ENCODE results near the gene CXCR3. TPM values are rescaled to one million over a fixed set of nuclear protein-coding genes. Genes with fewer than 3 reads are reported as not detected.

Gene CXCR3
- total RNA-seq, 5 donors from 2014 or later (not counting 1 experiment from before 2014, with no cell fraction given): 12.5 to 41.5 (median 17.6) TPM

DNA sequence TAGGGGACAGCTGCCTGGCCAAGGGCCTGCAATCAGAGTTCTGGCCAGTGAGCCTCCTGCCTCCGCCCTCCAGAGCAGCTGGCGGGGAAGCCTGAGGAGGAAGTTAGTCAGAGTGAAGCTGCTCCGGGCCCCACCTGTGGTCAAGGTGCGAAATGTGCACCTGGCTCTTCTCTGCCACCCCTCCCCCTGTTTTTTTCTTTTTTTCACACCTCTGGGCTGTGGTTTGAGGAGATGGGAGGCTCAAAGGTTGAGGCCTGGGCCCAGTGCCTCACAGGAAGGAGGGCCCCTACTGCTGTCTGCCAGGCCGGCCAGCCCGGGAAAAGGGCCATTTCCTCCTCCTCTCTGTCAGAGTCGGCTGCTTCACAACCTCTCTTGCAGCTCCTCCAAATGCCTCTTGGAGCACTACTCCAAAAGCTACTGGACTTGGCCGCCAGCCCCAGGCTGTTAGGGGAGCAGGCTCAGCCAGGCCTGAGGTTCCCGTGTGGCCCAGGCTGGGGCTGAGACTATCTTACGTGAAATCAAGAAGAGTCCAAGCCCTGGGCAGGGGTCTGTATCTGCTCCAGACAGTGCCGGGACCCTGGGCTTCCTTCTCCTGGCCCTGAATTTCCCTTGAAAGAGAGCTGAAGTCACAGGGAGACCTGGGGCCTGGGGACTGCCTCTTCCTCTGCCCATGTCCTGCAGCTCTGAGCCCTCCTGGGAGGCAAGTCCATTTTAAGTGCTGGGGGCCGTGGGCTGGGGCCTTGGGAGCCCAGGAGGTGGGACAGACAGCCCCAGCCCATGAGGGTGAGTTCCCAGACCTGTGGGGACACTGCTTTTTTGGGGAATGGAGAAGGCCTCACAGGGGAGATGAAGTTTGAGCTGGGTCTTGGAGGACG is 4.5 kb upstream of the CXCR3 start:
- H3K27ac ChIP-seq (ENCODE audit: low read length): peak overlapping the region; percentile 92
- H3K27ac Mint-ChIP-seq: peak overlapping the region; percentile 91 to 95
- peaks cover 3 to 78% of the 10 kb centered on the region in 2 experiments for H3K4me1 ChIP-seq (ENCODE audit: control insufficient read depth in 1 of 2, extremely low read depth in 1 of 2, insufficient read depth in 2 of 2, low read length in 2 of 2)
- peak overlapping the region in 1 of 2 donors; percentile 26 for H3K4me3 ChIP-seq (ENCODE audit: control insufficient read depth in 1 of 2, extremely low read depth in 1 of 2, low read length in 1 of 2)
- H3K27me3 Mint-ChIP-seq: no peaks in the 10 kb centered on the region
- no peaks in the 10 kb centered on the region for H3K27me3 ChIP-seq (replicated peaks in 1 of 2; ENCODE audit: control insufficient read depth in 2 of 2, extremely low read depth in 1 of 2, insufficient read depth in 2 of 2, low read length in 1 of 2)
- H3K36me3 Mint-ChIP-seq: no peaks in the 10 kb centered on the region
- POLR2A ChIA-PET: interaction anchor here in 1 of 2 donors (0.6 kb wide), 1 partner anchor 114 kb away, joined by 3 read pairs; no protein-coding TSS in a partner anchor
- peak; percentile 66 to 73 (median 71) for ATAC-seq (replicated peaks in 1 of 4)
- WGBS (ENCODE audit: insufficient coverage): 27% methylated on average over 6 of the region's 13 CpGs
- peaks cover 62 to 66% (median 63%) of the 10 kb centered on the region in 3 donors for H3K4me1 Mint-ChIP-seq
- DNase-seq: peak; percentile 40 to 80 (median 59)
- peak overlapping the region; percentile 34 to 74 (median 62) for H3K4me3 Mint-ChIP-seq
- CTCF ChIA-PET: interaction anchor here in 1 of 2 donors (0.5 to 1.7 kb wide), 6 partner anchors 11 to 522 kb away, joined by 3 to 5 read pairs (median 3); no protein-coding TSS in a partner anchor
- H3K9me3 Mint-ChIP-seq: no peaks in the 10 kb centered on the region
- no peaks in the 10 kb centered on the region for H3K36me3 ChIP-seq (ENCODE audit: control insufficient read depth in 2 of 2, extremely low read depth in 1 of 2, insufficient read depth in 1 of 2, low read length in 1 of 2)
- no peaks in the 10 kb centered on the region for H3K9me3 ChIP-seq

DNA sequence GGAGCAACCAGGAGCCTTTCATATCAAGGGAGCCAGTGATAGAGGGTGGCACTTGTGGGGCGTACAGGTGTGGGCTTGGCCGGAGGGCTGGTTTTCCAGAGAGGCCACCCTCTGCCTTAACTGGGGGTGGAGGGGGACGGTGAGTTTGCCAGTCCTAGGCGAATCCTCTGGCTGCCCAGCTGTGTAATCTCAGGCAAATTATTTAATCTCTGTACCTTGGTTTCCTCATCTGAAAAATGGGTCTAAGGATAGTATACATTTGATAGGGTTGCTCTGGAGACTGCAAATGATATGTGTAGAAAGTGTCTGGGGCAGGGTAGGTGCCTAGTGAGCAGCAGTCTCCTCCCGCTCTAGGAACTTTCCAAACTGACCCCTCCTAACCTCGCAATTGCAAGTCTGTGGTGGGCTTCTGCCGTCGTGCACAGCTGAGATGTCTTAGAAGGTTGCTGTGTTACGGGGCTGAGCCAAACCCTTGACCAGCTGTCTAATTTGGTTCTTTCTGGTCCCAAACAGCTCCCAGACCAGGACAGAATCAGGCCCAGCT is 3.8 kb upstream of the CXCR3 start:
- Mint-ChIP-seq H3K36me3 (no peaks in the 10 kb centered on the region), H3K4me3 (peak overlapping the region in 1 of 3 donors; percentile 74), H3K4me1 (peaks cover 69 to 73% (median 69%) of the 10 kb centered on the region in 3 donors), H3K27me3 (no peaks in the 10 kb centered on the region), H3K9me3 (no peaks in the 10 kb centered on the region), H3K27ac (peak overlapping the region; percentile 91 to 95)
- peaks cover 3 to 82% of the 10 kb centered on the region in 2 experiments for H3K4me1 ChIP-seq (ENCODE audit: control insufficient read depth in 1 of 2, extremely low read depth in 1 of 2, insufficient read depth in 2 of 2, low read length in 2 of 2)
- no peak overlapping the region for H3K4me3 ChIP-seq (ENCODE audit: control insufficient read depth in 1 of 2, extremely low read depth in 1 of 2, low read length in 1 of 2)
- H3K27me3 ChIP-seq (replicated peaks in 1 of 2; ENCODE audit: control insufficient read depth in 2 of 2, extremely low read depth in 1 of 2, insufficient read depth in 2 of 2, low read length in 1 of 2): no peaks in the 10 kb centered on the region
- no peaks in the 10 kb centered on the region for H3K9me3 ChIP-seq
- DNase-seq: no peak
- ChIA-PET CTCF (interaction anchor here in 1 of 2 donors (0.7 to 1.3 kb wide), 4 partner anchors 9 to 76 kb away, joined by 3 read pairs; no protein-coding TSS in a partner anchor), POLR2A (interaction anchor here in 1 of 2 donors (0.6 kb wide), 2 partner anchors 21 to 1489 kb away, joined by 3 read pairs; no protein-coding TSS in a partner anchor)
- ATAC-seq (replicated peaks in 1 of 4): peak in 3 of 4 experiments; percentile 1 to 21 (median 15)
- H3K27ac ChIP-seq (ENCODE audit: low read length): peak overlapping the region; percentile 92
- no peaks in the 10 kb centered on the region for H3K36me3 ChIP-seq (ENCODE audit: control insufficient read depth in 2 of 2, extremely low read depth in 1 of 2, insufficient read depth in 1 of 2, low read length in 1 of 2)
- WGBS (ENCODE audit: insufficient coverage): no CpG with 5 or more reads among the region's 9 CpGs

DNA sequence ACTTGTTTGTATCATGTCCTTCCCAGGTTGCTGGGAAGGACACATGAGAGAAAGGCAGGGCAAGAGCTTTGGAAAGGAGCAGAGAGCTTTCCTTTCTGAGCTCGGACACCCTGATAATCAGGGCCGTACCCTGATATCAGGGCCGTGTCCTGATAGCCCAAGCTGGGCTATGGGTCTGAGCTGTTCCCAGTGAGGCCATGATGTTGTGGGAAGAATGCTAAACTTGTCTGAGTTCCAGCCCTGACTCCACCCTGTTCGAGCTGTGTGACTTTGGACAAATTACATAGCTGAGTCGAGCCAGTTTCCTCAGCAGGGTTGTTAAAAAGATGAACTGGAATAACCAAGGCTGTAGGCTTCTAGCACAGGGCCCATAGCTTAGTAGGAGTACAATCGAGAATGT is 3.3 kb upstream of the CXCR3 start:
- Mint-ChIP-seq H3K27me3 (no peaks in the 10 kb centered on the region), H3K4me3 (peak overlapping the region in 1 of 3 donors; percentile 74), H3K4me1 (peaks cover 69 to 78% (median 74%) of the 10 kb centered on the region in 3 donors), H3K9me3 (no peaks in the 10 kb centered on the region), H3K27ac (peak overlapping the region; percentile 91 to 95), H3K36me3 (no peaks in the 10 kb centered on the region)
- Histone ChIP-seq H3K9me3 (no peaks in the 10 kb centered on the region), H3K27ac (ENCODE audit: low read length) (peak overlapping the region; percentile 92), H3K27me3 (replicated peaks in 1 of 2; ENCODE audit: control insufficient read depth in 2 of 2, extremely low read depth in 1 of 2, insufficient read depth in 2 of 2, low read length in 1 of 2) (no peaks in the 10 kb centered on the region), H3K36me3 (ENCODE audit: control insufficient read depth in 2 of 2, extremely low read depth in 1 of 2, insufficient read depth in 1 of 2, low read length in 1 of 2) (peaks cover 0 to 1% of the 10 kb centered on the region in 2 donors), H3K4me3 (ENCODE audit: control insufficient read depth in 1 of 2, extremely low read depth in 1 of 2, low read length in 1 of 2) (no peak overlapping the region), H3K4me1 (ENCODE audit: control insufficient read depth in 1 of 2, extremely low read depth in 1 of 2, insufficient read depth in 2 of 2, low read length in 2 of 2) (peaks cover 3 to 82% of the 10 kb centered on the region in 2 experiments)
- ATAC-seq (replicated peaks in 1 of 4): no peak
- POLR2A ChIA-PET: interaction anchor here in 1 of 2 donors (0.6 kb wide), 2 partner anchors 21 to 1488 kb away, joined by 3 read pairs; no protein-coding TSS in a partner anchor
- CTCF ChIA-PET: interaction anchor here (0.7 to 1.3 kb wide), 4 partner anchors 9 to 252 kb away, joined by 3 to 8 read pairs (median 3); no protein-coding TSS in a partner anchor
- 33% methylated on average over 1 of the region's 6 CpGs for WGBS (ENCODE audit: insufficient coverage)
- no peak for DNase-seq

DNA sequence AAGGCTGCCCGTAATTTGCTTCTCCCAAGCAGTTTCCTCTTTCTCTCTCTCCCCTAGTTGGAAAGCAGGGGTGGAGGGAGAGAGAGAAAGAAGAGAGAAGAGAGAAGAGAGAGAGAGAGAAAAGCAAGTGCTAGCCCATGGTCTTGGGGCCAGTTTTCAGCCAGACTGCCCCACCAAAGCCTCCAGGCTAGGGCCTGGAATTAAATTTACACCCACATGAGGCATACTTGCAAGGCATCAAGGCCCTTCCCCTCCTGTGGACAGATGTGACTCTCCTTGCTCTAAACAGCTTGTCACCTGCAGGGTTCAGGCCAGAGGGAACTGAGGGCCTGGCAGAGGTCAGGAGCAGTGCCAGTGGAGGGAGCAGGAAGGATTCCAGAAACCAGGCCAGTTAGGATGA is 1.7 kb upstream of the CXCR3 start:
- WGBS (ENCODE audit: insufficient coverage): no CpG with 5 or more reads among the region's 1 CpG
- DNase-seq: no peak
- Histone ChIP-seq H3K27me3 (replicated peaks in 1 of 2; ENCODE audit: control insufficient read depth in 2 of 2, extremely low read depth in 1 of 2, insufficient read depth in 2 of 2, low read length in 1 of 2) (no peaks in the 10 kb centered on the region), H3K9me3 (no peaks in the 10 kb centered on the region), H3K27ac (ENCODE audit: low read length) (peak overlapping the region; percentile 88), H3K4me1 (ENCODE audit: control insufficient read depth in 1 of 2, extremely low read depth in 1 of 2, insufficient read depth in 2 of 2, low read length in 2 of 2) (peaks cover 3 to 93% of the 10 kb centered on the region in 2 experiments), H3K36me3 (ENCODE audit: control insufficient read depth in 2 of 2, extremely low read depth in 1 of 2, insufficient read depth in 1 of 2, low read length in 1 of 2) (peaks cover 0 to 7% of the 10 kb centered on the region in 2 donors), H3K4me3 (ENCODE audit: control insufficient read depth in 1 of 2, extremely low read depth in 1 of 2, low read length in 1 of 2) (no peak overlapping the region)
- Mint-ChIP-seq H3K27me3 (no peaks in the 10 kb centered on the region), H3K36me3 (peaks cover 10% of the 10 kb centered on the region), H3K4me3 (no peak overlapping the region), H3K9me3 (no peaks in the 10 kb centered on the region), H3K27ac (peak overlapping the region; percentile 91 to 95), H3K4me1 (peaks cover 80 to 86% (median 83%) of the 10 kb centered on the region in 3 donors)
- ATAC-seq (replicated peaks in 1 of 4): no peak
- ChIA-PET POLR2A (interaction anchor here (1.0 to 1.4 kb wide), 2 partner anchors 11 to 87 kb away, joined by 3 read pairs; partner anchors contain the start of gene OGT (in 1 of the 2)), CTCF (no interaction called here)

DNA sequence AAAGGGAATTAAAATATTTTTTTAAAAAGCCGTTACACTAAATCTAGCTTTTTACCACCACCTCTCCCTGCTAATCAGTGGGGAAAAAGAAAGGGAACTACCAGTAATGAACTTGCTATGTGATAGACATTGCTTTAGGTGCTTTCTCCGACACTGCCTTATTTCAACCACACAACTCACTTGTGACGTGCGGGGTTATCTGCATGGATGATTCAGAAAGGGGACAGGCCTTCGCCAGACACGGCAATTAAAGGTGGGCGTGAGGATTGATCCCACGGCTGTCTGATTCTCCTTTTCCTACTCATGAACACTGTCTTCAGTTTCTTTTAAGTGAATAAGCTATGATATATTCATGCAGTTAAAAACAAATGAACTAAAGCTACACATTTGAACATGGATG is 882 bp upstream of the CXCR3 start:
- ATAC-seq (replicated peaks in 1 of 4) (peak in 3 of 4 experiments; percentile 8 to 61 (median 25)), DNase-seq (peak in 25 of 35 experiments; percentile 18 to 79 (median 41))
- WGBS (ENCODE audit: insufficient coverage): no CpG with 5 or more reads among the region's 8 CpGs
- H3K36me3 ChIP-seq (ENCODE audit: control insufficient read depth in 2 of 2, extremely low read depth in 1 of 2, insufficient read depth in 1 of 2, low read length in 1 of 2): peaks cover 0 to 9% of the 10 kb centered on the region in 2 donors
- Mint-ChIP-seq H3K9me3 (no peaks in the 10 kb centered on the region), H3K27me3 (no peaks in the 10 kb centered on the region), H3K4me3 (peak overlapping the region; percentile 50 to 79 (median 68)), H3K4me1 (peaks cover 83 to 86% (median 84%) of the 10 kb centered on the region in 3 donors), H3K36me3 (peaks cover 15% of the 10 kb centered on the region), H3K27ac (peak overlapping the region; percentile 91 to 95)
- H3K9me3 ChIP-seq: no peaks in the 10 kb centered on the region
- peak overlapping the region; percentile 88 for H3K27ac ChIP-seq (ENCODE audit: low read length)
- POLR2A ChIA-PET: interaction anchor here (0.6 to 1.4 kb wide), 4 partner anchors 11 to 253 kb away, joined by 3 to 4 read pairs (median 4); partner anchors contain the start of genes TAF1 (in 2 of the 2) and OGT (in 1 of the 2)
- H3K27me3 ChIP-seq (replicated peaks in 1 of 2; ENCODE audit: control insufficient read depth in 2 of 2, extremely low read depth in 1 of 2, insufficient read depth in 2 of 2, low read length in 1 of 2): no peaks in the 10 kb centered on the region
- peaks cover 3 to 93% of the 10 kb centered on the region in 2 experiments for H3K4me1 ChIP-seq (ENCODE audit: control insufficient read depth in 1 of 2, extremely low read depth in 1 of 2, insufficient read depth in 2 of 2, low read length in 2 of 2)
- CTCF ChIA-PET: interaction anchor here in 1 of 2 donors (1.1 kb wide), 1 partner anchor 17 kb away, joined by 4 read pairs; no protein-coding TSS in a partner anchor
- peak overlapping the region in 1 of 2 donors; percentile 62 for H3K4me3 ChIP-seq (ENCODE audit: control insufficient read depth in 1 of 2, extremely low read depth in 1 of 2, low read length in 1 of 2)

Measured in T-cell (primary cell).